Putamen (tissue), 1 donor: Measurements from ENCODE around the gene LMF1.
A peak's percentile ranks its signal among the peaks of the same experiment; 100 is the strongest.

Experiments
- DNase-seq: peaks from one replicate; pipeline ENCODE4 v3.0.0-alpha.2; 2016; ENCODE audit warnings: low spot score

The LMF1 gene

GRCh38 chr16:1002399-1003166 lies 31.8 kb upstream of the LMF1 start:
- DNase-seq, result no peak

- DNase-seq, result no peak
These were observed 30.3 kb upstream of the LMF1 start for GRCh38 chr16:1001096-1001495.

GRCh38 chr16:1000608-1001007 lies 29.8 kb upstream of the LMF1 start:
- DNase-seq, result no peak

GRCh38 chr16:999677-1000076 lies 28.9 kb upstream of the LMF1 start:
- no peak for DNase-seq

GRCh38 chr16:998615-999014 lies 27.8 kb upstream of the LMF1 start:
- no peak for DNase-seq

- DNase-seq, result no peak
These were observed 27.4 kb upstream of the LMF1 start for GRCh38 chr16:998211-998610.

GRCh38 chr16:997440-998051 lies 26.8 kb upstream of the LMF1 start:
- peak; percentile 79 for DNase-seq

GRCh38 chr16:996681-997080 lies 25.9 kb upstream of the LMF1 start:
- no peak for DNase-seq

GRCh38 chr16:995783-996182 lies 25.0 kb upstream of the LMF1 start:
- no peak for DNase-seq

GRCh38 chr16:995087-995486 lies 24.3 kb upstream of the LMF1 start:
- no peak for DNase-seq

- no peak for DNase-seq
These were observed 22.9 kb upstream of the LMF1 start for GRCh38 chr16:993731-994130.

- DNase-seq, result no peak
These were observed 21.0 kb upstream of the LMF1 start for GRCh38 chr16:991773-992172.

GRCh38 chr16:991345-991744 lies 20.6 kb upstream of the LMF1 start:
- DNase-seq, result no peak

GRCh38 chr16:990516-991291 lies 19.9 kb upstream of the LMF1 start:
- DNase-seq, result peak; percentile 84

- no peak for DNase-seq
These were observed 18.6 kb upstream of the LMF1 start for GRCh38 chr16:989354-989814.

GRCh38 chr16:988471-989353 lies 17.9 kb upstream of the LMF1 start:
- no peak for DNase-seq

GRCh38 chr16:987906-988305 lies 17.1 kb upstream of the LMF1 start:
- DNase-seq, result no peak

- DNase-seq, result no peak
These were observed 16.3 kb upstream of the LMF1 start for GRCh38 chr16:986925-987582.

- no peak for DNase-seq
These were observed 15.6 kb upstream of the LMF1 start for GRCh38 chr16:986411-986810.

GRCh38 chr16:985646-986400 lies 15.0 kb upstream of the LMF1 start:
- DNase-seq, result no peak
